ENCODE data around the gene MSRB3. TPM values are rescaled to one million over a fixed set of nuclear protein-coding genes. Genes with fewer than 3 reads are reported as not detected.

MSRB3 gene
- total and polyA plus RNA-seq, 7 donors = 6.2 to 232 (median 159) TPM

DNA sequence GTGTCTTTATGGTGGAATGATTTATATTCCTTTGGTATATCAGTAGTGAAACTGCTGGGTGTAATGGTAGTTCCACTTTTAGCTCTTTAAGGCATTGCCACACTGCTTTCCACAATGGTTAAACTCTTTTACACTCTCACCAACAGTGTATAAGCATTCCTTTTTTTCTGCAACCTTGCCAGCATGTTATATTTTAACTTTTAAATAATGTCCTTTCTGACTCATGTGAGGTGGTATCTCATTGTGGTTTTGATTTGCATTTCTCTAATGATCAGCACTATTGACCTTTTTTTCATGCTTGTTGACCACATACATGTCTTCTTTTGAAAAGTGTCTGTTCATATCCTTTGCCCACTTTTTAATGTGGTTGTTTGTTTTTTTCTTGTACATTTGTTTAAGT, 142.5 kb downstream of the MSRB3 start:
- Histone ChIP-seq H3K9me3 (peaks cover 4 to 19% (median 9%) of the 10 kb centered on the region in 4 donors), H3K4me3 (no peak overlapping the region), H3K27ac (no peak overlapping the region), H3K27me3 (no peaks in the 10 kb centered on the region), H3K4me1 (peaks cover 0 to 8% (median 0%) of the 10 kb centered on the region in 4 donors), H3K36me3 (peaks cover 0 to 20% (median 8%) of the 10 kb centered on the region in 4 donors)
- TF ChIP-seq, protein P1, sequence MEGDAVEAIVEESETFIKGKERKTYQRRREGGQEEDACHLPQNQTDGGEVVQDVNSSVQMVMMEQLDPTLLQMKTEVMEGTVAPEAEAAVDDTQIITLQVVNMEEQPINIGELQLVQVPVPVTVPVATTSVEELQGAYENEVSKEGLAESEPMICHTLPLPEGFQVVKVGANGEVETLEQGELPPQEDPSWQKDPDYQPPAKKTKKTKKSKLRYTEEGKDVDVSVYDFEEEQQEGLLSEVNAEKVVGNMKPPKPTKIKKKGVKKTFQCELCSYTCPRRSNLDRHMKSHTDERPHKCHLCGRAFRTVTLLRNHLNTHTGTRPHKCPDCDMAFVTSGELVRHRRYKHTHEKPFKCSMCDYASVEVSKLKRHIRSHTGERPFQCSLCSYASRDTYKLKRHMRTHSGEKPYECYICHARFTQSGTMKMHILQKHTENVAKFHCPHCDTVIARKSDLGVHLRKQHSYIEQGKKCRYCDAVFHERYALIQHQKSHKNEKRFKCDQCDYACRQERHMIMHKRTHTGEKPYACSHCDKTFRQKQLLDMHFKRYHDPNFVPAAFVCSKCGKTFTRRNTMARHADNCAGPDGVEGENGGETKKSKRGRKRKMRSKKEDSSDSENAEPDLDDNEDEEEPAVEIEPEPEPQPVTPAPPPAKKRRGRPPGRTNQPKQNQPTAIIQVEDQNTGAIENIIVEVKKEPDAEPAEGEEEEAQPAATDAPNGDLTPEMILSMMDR (IDR thresholded peaks at IDR 0.05) = no peak
- TF ChIP-seq POLR2A (IDR thresholded peaks at IDR 0.05) = no peak
- no peak for TF ChIP-seq POLR2AphosphoS5 (IDR thresholded peaks at IDR 0.05)
- TF ChIP-seq EP300 (IDR thresholded peaks at IDR 0.05) = no peak
- intact Hi-C loops (cut with DNase I) = no loop called here
- DNase-seq = no peak

GRCh38 chr12:65427646-65428045, 149.2 kb downstream of the MSRB3 start:
- DNase-seq = no peak
- H3K4me1 ChIP-seq = peaks cover 0 to 25% (median 18%) of the 10 kb centered on the region in 4 donors
- no peak overlapping the region for H3K27ac ChIP-seq
- H3K27me3 ChIP-seq = no peaks in the 10 kb centered on the region
- no peak overlapping the region for H3K4me3 ChIP-seq
- intact Hi-C loops (cut with DNase I) = no loop called here
- H3K9me3 ChIP-seq = peaks cover 0 to 11% (median 0%) of the 10 kb centered on the region in 4 donors
- no peaks in the 10 kb centered on the region for H3K36me3 ChIP-seq
- TF ChIP-seq, protein P1 (IDR thresholded peaks at IDR 0.05) = no peak
- TF ChIP-seq POLR2A (IDR thresholded peaks at IDR 0.05) (no peak), EP300 (IDR thresholded peaks at IDR 0.05) (no peak), POLR2AphosphoS5 (IDR thresholded peaks at IDR 0.05) (no peak)
- 44 to 69% methylated on average over 1 of the region's 1 CpG for WGBS, 2 donors

DNA sequence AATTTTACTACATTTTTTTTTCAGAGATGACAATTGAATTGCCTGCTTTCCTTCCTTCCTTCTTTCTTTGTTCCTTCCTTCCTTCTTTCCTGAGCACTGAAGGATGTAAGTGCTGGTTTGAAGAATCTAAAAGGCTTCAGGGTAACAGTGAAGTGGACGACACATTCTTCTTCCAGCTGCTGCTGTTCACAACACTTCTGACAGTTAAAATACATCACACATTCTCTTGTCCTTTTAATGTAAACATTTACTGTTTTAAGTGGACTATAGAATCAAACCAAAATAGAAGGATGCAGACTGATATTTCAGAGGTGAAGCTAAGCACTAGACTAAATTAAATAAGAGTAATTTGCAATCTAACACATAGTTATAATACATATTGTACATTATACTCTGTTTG, 151.5 kb downstream of the MSRB3 start:
- TF ChIP-seq EP300 (IDR thresholded peaks at IDR 0.05) (no peak), POLR2AphosphoS5 (IDR thresholded peaks at IDR 0.05) (no peak), POLR2A (IDR thresholded peaks at IDR 0.05) (no peak)
- TF ChIP-seq, protein P1 (IDR thresholded peaks at IDR 0.05) = no peak
- Histone ChIP-seq H3K9me3 (peaks cover 0 to 11% (median 0%) of the 10 kb centered on the region in 4 donors), H3K27me3 (no peaks in the 10 kb centered on the region), H3K4me1 (peaks cover 0 to 25% (median 18%) of the 10 kb centered on the region in 4 donors), H3K4me3 (no peak overlapping the region), H3K36me3 (no peaks in the 10 kb centered on the region), H3K27ac (no peak overlapping the region)
- no peak for DNase-seq
- WGBS, 2 donors = 78 to 80% methylated on average over 1 of the region's 1 CpG
- intact Hi-C loops (cut with DNase I) = no loop called here

GRCh38 chr12:65430571-65431306, 152.3 kb downstream of the MSRB3 start:
- no peaks in the 10 kb centered on the region for H3K36me3 ChIP-seq
- intact Hi-C loops (cut with DNase I) = no loop called here
- 82 to 85% methylated on average over 3 of the region's 3 CpGs for WGBS, 2 donors
- TF ChIP-seq POLR2AphosphoS5 (IDR thresholded peaks at IDR 0.05) = no peak
- no peak for TF ChIP-seq EP300 (IDR thresholded peaks at IDR 0.05)
- no peak for TF ChIP-seq POLR2A (IDR thresholded peaks at IDR 0.05)
- DNase-seq = no peak
- H3K9me3 ChIP-seq = peaks cover 0 to 4% (median 0%) of the 10 kb centered on the region in 4 donors
- no peaks in the 10 kb centered on the region for H3K27me3 ChIP-seq
- no peak overlapping the region for H3K4me3 ChIP-seq
- peaks cover 0 to 25% (median 18%) of the 10 kb centered on the region in 4 donors for H3K4me1 ChIP-seq
- H3K27ac ChIP-seq = peak overlapping the region in 1 of 4 donors; percentile 3

- Histone ChIP-seq H3K36me3 (no peaks in the 10 kb centered on the region), H3K4me3 (no peak overlapping the region), H3K4me1 (peaks cover 0 to 25% (median 18%) of the 10 kb centered on the region in 4 donors), H3K27me3 (no peaks in the 10 kb centered on the region), H3K9me3 (no peaks in the 10 kb centered on the region), H3K27ac (no peak overlapping the region)
- DNase-seq = no peak
- intact Hi-C loops (cut with DNase I) = no loop called here
- TF ChIP-seq POLR2A (IDR thresholded peaks at IDR 0.05) = no peak
- no peak for TF ChIP-seq EP300 (IDR thresholded peaks at IDR 0.05)
- TF ChIP-seq, protein P1 (IDR thresholded peaks at IDR 0.05) = no peak
- TF ChIP-seq POLR2AphosphoS5 (IDR thresholded peaks at IDR 0.05) = no peak
Measured at GRCh38 chr12:65432114-65432513, 153.6 kb downstream of the MSRB3 start.
